WTC11 (cell line): Measurements from ENCODE around the gene LRRC75B.
"Not testable (repeated sequence)": the region's sequence is repeated elsewhere in the genome, so short reads cannot be mapped to it uniquely, and the experiment has no call there.

ENCODE experiments used
- ATF3 ChIP-seq: sonication (generic); formaldehyde crosslinking; conservative IDR thresholded peaks from 2 replicates; pipeline ENCODE4 v1.8.1; 2022; ENCODE audit warnings: mild to moderate bottlenecking, missing genetic modification reagents
- CTCF ChIP-seq: fragments of 200-600 bp; IDR thresholded peaks from 2 replicates; pipeline ENCODE4 v1.8.0; 2022; ENCODE audit warnings: antibody characterized with exemption
- E2F4 ChIP-seq: sonication (generic); formaldehyde crosslinking; IDR thresholded peaks from 2 replicates; pipeline ENCODE4 v1.8.1; 2022; ENCODE audit warnings: low read depth, mild to moderate bottlenecking, moderate library complexity, missing genetic modification reagents, borderline replicate concordance

DNA sequence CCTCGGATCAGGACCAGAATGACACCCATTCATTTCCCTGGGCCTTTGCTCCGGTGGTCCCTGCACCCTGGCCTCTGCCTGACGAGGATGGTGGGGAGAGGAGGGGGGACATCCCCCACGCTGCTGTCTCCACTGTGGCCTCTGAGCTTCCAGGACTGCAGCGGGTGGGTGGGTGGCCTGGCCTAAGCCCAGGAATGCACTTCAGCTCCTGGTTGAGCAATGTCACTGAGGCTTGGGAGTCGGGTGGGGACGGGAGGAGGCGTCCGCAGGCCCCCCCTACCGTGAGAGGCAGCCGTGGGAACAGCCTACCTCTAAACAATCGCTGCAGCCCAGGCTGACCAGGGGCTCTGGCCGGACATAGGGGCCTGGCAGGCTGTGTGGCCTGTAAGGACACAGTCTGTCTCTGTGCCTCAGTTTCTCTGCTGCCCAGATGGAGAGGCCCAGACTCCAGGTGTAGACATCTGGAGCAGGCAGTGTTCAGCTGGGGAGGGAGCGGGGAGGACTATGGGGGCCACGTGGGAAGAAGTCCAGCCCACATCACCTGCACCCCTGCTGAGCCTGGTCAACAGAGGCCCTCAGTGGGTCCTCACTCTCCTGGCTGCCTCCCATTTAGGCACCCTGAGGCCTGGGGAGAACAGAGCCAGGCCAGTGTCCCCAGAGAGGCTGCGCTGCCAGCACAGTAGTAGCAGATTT, 38.7 kb upstream of the LRRC75B start:
- not testable (repeated sequence) for TF ChIP-seq ATF3 (CRISPR knock-in tag); E2F4; CTCF
